ENCODE measurements around the gene NRG3.

NRG3 gene

DNA sequence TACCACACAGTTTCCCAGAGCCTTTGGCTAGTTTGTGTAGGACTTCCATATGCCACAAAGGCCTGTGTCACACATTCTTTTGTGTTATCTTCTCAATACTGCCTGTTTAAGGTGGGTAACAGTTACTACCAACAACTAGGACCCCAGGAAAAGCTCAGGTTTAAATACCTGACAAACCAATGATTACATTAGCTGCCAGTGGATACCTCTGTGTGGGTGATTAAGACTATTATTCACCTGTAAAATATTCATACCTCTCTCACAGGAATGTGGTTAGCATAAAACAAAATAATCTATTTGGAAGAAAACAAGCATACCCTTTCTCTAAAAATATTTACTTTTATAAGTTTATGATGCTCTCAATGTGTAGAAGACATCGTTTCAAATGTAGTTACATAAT lies 1007.7 kb downstream of the NRG3 start:
- no peak for FAIRE-seq
- no peak for TF ChIP-seq POLR2A (IDR thresholded peaks at IDR 0.05; ENCODE audit: low read depth, low read length)
- no peak for TF ChIP-seq POLR2AphosphoS5 (IDR thresholded peaks at IDR 0.05; ENCODE audit: low read depth, low read length)
- TF ChIP-seq TAF1 (IDR thresholded peaks at IDR 0.05; ENCODE audit: borderline replicate concordance, low read depth, low read length) = no peak

DNA sequence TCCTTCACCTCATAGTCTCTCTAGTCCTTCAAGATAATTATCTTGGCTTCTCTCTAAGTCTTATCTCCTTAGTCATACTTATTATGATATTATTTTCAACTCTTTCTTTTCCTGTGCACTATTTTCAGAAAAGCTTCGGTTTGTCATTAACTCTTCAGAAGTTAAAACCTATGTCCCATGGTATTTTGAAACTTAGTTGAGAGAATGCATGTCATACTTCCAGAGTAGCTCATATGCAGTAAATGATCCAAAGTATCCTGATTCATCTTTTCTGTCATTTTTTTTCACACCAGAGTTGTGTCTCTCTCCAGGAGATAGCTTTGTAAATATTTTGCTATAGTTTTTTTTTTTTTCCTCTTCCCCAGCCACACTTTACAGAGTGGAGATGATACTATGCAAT lies 1008.6 kb downstream of the NRG3 start:
- TF ChIP-seq POLR2AphosphoS5 (IDR thresholded peaks at IDR 0.05; ENCODE audit: low read depth, low read length) (no peak), POLR2A (IDR thresholded peaks at IDR 0.05; ENCODE audit: low read depth, low read length) (no peak)
- FAIRE-seq (no peak), DNase-seq (ENCODE audit: insufficient read length) (no peak)

More for the DNA sequence above, 1007.7 kb downstream of the NRG3 start:
- DNase-seq (ENCODE audit: insufficient read length) = no peak

DNA sequence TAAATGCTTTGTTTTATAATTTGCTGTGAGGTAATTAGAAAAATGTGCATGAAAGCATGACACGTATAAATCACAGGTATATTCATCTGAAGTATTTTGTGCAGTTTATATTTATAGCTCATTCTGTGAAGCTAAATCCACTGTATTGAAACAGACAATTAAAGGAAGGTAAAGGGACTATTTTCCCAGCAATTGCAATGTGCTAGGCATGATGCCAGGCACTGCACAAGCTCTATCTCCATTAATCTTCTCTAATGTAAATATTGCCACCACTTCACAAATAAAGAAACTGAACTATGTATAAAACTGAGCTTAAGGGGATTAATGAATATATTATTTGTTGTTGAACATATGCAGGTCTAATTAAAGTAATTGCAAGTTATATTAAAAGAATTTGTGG lies 1012.5 kb downstream of the NRG3 start:
- TF ChIP-seq TAF1 (IDR thresholded peaks at IDR 0.05; ENCODE audit: borderline replicate concordance, low read depth, low read length) = no peak
- no peak for FAIRE-seq
- no peak for DNase-seq (ENCODE audit: insufficient read length)

DNA sequence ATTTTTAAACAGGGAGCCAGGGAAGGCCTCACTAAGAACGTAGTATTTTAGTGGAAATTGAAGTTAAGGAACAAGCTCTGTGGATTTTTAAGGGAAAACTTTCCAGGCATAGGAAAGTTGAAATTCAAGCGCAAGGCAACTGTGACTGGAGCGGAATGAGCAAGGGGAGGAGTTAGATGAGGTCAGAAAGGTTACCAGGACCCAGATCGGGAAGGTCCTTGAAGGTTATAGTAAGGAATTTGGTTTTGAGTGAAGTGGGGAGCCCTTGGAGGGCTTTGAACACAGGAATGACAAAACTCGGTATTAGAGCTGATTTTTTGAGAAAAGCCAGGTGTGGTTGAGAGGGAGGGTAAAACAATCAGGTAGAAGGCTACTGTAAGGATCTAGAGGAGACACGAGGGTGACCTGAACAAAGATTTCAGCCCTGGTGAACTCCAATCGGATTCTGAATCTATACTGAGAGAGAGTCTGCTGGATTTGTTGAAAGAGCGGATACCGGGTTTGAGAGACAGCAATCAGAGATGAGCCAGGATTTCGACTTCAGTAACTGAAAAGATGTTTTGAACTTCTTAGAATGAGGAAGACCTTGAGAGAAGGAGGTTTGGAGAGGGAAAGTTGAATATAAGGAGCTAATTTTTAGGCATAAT lies 1013.9 kb downstream of the NRG3 start:
- FAIRE-seq (no peak), DNase-seq (ENCODE audit: insufficient read length) (no peak)
- TF ChIP-seq TAF1 (IDR thresholded peaks at IDR 0.05; ENCODE audit: borderline replicate concordance, low read depth, low read length) = no peak
- TF ChIP-seq POLR2A (IDR thresholded peaks at IDR 0.05; ENCODE audit: low read depth, low read length) = no peak
- TF ChIP-seq POLR2AphosphoS5 (IDR thresholded peaks at IDR 0.05; ENCODE audit: low read depth, low read length) = no peak

DNA sequence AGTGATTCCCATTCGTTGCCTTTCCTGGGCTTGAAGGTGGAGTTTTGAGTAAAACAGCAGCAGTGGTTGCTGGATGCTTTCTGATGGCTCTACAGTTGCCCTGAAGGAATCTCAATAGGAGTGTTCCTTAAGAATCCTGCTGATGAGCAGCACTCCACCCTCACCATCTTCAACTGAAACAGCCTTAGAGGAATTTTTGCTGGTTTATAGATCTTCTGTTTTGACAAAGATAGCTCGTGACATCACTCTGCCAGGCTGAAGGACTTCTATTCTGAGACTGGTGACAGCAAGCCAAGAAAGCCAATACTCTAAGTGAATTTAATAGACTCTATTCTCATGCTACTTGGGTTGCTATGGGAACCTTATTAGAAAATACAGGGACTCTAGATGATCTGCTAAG lies 1014.7 kb downstream of the NRG3 start:
- TF ChIP-seq POLR2AphosphoS5 (IDR thresholded peaks at IDR 0.05; ENCODE audit: low read depth, low read length) = no peak
- no peak for TF ChIP-seq POLR2A (IDR thresholded peaks at IDR 0.05; ENCODE audit: low read depth, low read length)
- TF ChIP-seq TAF1 (IDR thresholded peaks at IDR 0.05; ENCODE audit: borderline replicate concordance, low read depth, low read length) = no peak
- FAIRE-seq = no peak
- DNase-seq (ENCODE audit: insufficient read length) = no peak

DNA sequence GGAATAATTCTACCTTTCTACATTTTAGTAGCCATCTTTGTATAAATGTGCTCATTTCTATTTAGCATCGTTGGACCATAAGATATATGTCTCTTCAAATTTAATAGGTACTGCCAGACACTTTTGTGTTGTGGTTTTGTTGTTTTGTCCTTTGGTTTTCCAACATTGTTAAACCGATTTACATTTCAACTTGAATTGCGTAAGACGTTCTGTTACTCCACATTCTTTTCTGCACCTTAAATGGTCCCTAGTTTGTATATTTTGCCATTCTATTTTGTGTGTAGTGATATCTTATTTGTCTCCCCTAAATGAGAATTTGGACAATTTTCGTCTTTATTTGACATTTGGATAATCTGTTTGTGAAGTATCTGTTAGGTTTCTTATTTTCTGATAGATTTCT lies 1015.6 kb downstream of the NRG3 start:
- DNase-seq (ENCODE audit: insufficient read length) (no peak), FAIRE-seq (no peak)
- TF ChIP-seq POLR2AphosphoS5 (IDR thresholded peaks at IDR 0.05; ENCODE audit: low read depth, low read length) (no peak), TAF1 (IDR thresholded peaks at IDR 0.05; ENCODE audit: borderline replicate concordance, low read depth, low read length) (no peak), POLR2A (IDR thresholded peaks at IDR 0.05; ENCODE audit: low read depth, low read length) (no peak)

DNA sequence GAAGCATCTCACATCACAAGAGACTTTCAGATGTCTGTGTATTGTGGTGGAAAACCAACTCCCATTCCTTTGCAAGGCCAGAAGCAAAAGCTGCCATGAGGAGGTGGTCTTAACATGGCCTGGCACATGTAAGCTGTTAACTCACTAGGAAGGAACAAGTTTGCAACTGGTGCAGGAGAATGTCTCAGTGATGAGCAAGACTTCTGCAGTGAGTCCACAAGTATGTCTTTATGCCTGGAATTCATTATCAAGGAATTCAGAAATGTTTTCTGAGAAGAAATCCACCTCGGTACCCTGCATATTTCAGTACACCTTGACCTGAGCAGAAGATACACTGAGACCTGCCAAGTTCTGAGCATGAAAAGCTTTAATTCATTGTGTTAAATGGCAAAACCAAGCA lies 1033.1 kb downstream of the NRG3 start:
- TF ChIP-seq POLR2AphosphoS5 (IDR thresholded peaks at IDR 0.05; ENCODE audit: low read depth, low read length) (no peak), TAF1 (IDR thresholded peaks at IDR 0.05; ENCODE audit: borderline replicate concordance, low read depth, low read length) (no peak), POLR2A (IDR thresholded peaks at IDR 0.05; ENCODE audit: low read depth, low read length) (no peak)
- FAIRE-seq = no peak
- no peak for DNase-seq (ENCODE audit: insufficient read length)

DNA sequence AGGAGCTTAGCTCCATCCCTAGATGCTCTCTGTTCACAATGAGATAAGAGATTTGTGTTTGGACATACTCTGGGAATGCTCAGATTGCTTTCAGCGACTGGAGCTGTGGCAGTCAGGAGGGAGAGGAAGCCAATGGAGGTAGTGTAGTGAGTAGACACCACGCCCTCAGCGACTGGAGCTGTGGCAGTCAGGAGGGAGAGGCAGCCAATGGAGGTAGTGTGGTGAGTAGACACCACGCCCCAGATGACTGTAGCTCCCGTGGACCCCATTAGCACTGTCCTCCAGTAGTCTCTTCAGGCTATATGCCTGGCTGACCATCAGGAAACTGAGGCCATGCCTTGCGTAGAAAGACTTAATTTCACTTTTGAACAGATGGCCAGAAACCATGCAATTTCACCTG lies 1033.8 kb downstream of the NRG3 start:
- TF ChIP-seq POLR2A (IDR thresholded peaks at IDR 0.05; ENCODE audit: low read depth, low read length) (no peak), TAF1 (IDR thresholded peaks at IDR 0.05; ENCODE audit: borderline replicate concordance, low read depth, low read length) (no peak), POLR2AphosphoS5 (IDR thresholded peaks at IDR 0.05; ENCODE audit: low read depth, low read length) (no peak)

DNA sequence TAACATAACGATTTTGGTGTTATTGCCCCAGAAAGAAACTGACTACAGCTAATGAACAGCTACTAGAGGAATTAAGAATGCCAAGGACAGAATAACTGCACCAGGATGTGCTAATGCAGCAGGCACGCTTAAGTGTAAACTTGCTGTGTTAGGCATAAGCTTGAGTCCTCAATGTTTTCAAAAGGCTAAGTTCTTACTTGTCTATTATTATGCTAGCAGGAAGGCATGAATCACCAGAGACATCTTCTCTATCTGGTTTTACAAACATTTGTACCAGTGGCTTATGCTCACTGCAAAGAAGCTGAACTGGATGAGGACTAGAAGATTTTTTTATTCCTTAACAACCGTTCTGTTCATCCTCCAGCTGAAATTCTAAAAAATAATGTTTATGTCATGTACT lies 1035.3 kb downstream of the NRG3 start:
- DNase-seq (ENCODE audit: insufficient read length) (no peak), FAIRE-seq (no peak)
- TF ChIP-seq TAF1 (IDR thresholded peaks at IDR 0.05; ENCODE audit: borderline replicate concordance, low read depth, low read length) = no peak
- no peak for TF ChIP-seq POLR2A (IDR thresholded peaks at IDR 0.05; ENCODE audit: low read depth, low read length)

More for the DNA sequence above, 1033.8 kb downstream of the NRG3 start:
- no peak for DNase-seq (ENCODE audit: insufficient read length)
- peak; percentile 88 for FAIRE-seq

DNA sequence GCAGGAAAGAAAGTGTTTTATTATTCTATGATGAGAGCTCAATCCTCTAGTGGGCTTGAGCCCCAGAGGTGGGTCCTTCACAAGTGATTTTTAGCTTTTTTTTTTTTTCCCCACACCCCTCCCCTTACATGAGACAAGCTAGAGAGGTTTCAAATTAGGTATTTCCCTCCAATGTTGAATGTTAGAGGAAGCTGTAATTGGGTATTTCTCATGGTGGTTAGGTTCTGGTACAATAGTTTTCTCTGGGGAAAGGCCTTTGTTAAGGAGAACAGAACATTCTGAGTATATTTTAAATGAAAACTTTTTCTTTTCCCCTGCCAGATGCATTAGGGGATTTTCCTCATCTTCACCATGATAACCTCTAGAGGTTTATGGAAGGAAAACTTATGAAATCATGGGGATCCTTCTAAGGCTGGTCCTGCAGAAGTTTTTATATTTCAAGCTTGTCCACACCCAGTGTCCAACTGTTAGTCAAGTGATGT lies 1039.7 kb downstream of the NRG3 start:
- TF ChIP-seq POLR2A (IDR thresholded peaks at IDR 0.05; ENCODE audit: low read depth, low read length) (no peak), POLR2AphosphoS5 (IDR thresholded peaks at IDR 0.05; ENCODE audit: low read depth, low read length) (no peak), TAF1 (IDR thresholded peaks at IDR 0.05; ENCODE audit: borderline replicate concordance, low read depth, low read length) (no peak)

DNA sequence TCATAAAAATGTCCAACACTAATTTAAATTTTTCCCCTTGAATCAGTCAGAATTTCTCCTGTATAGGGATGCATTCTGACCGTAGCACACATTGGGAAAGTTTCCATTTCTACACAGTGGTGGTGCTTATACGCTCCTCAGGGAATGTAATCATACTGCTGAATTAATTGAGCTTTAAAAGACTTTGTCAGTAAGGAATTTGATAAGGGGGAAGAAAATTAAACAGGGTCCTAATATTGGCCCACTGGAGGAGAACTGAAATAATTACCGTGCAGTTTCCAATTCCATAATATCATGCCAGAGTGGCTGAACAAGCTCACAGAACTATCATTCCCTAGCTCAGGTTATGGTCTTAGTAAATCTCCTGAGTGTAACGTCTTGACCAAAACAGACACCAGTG lies 1041.9 kb downstream of the NRG3 start:
- TF ChIP-seq POLR2A (IDR thresholded peaks at IDR 0.05; ENCODE audit: low read depth, low read length) (no peak), POLR2AphosphoS5 (IDR thresholded peaks at IDR 0.05; ENCODE audit: low read depth, low read length) (no peak), TAF1 (IDR thresholded peaks at IDR 0.05; ENCODE audit: borderline replicate concordance, low read depth, low read length) (no peak)
- DNase-seq (ENCODE audit: insufficient read length) = no peak
- FAIRE-seq = no peak

More for the DNA sequence above, 1039.7 kb downstream of the NRG3 start:
- no peak for FAIRE-seq
- DNase-seq (ENCODE audit: insufficient read length) = no peak

DNA sequence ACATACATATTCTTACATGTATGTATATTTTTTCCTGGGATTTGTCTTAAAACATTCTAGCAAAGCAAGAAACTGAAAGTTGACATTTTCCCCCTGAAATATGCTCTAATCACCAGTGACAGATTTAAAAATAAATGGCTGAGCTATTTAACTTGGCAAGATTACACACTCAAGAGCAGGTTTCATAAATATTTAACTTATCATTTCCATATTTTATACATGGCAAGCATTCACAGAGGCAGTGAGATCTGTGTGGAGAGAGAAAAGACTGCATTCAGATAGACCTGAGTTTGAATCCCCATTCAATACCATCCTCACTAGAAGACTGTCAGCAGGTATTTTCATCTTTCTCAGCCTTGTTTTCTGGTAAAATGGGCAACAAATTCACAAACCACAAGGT lies 1043.0 kb downstream of the NRG3 start:
- no peak for TF ChIP-seq POLR2AphosphoS5 (IDR thresholded peaks at IDR 0.05; ENCODE audit: low read depth, low read length)
- no peak for TF ChIP-seq POLR2A (IDR thresholded peaks at IDR 0.05; ENCODE audit: low read depth, low read length)
- DNase-seq (ENCODE audit: insufficient read length) (no peak), FAIRE-seq (no peak)

DNA sequence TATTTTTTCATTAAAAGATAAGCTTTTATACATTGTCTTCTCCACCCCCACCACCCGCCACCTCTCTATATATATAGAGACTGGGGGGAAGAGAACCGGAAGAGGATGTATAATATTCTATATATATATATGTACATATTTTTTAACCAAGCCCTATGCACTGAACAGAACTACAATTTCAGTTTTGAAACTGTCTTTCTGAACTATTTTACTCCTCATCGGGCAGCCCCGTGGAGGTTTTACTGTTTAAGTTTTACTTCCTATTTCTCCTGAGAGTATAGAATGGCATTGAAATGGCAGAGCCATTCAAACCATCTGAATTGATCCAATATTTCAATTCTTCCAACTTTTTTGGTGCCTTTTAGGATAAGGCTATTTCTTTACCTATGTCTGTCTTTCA lies 1047.1 kb downstream of the NRG3 start:
- no peak for FAIRE-seq
- DNase-seq (ENCODE audit: insufficient read length) = no peak
- TF ChIP-seq POLR2A (IDR thresholded peaks at IDR 0.05; ENCODE audit: low read depth, low read length) (no peak), POLR2AphosphoS5 (IDR thresholded peaks at IDR 0.05; ENCODE audit: low read depth, low read length) (no peak), TAF1 (IDR thresholded peaks at IDR 0.05; ENCODE audit: borderline replicate concordance, low read depth, low read length) (no peak)

Measured in GM12892 (cell line).